ENCODE results near the gene ZNF892. TPM values are rescaled to one million over a fixed set of nuclear protein-coding genes. Genes with fewer than 3 reads are reported as not detected.

The ZNF892 gene
- total and polyA plus RNA-seq, 2 of the 13 experiments (the other 11 are each of a cell fraction or from before 2014, with no cell fraction given) = not detected

DNA sequence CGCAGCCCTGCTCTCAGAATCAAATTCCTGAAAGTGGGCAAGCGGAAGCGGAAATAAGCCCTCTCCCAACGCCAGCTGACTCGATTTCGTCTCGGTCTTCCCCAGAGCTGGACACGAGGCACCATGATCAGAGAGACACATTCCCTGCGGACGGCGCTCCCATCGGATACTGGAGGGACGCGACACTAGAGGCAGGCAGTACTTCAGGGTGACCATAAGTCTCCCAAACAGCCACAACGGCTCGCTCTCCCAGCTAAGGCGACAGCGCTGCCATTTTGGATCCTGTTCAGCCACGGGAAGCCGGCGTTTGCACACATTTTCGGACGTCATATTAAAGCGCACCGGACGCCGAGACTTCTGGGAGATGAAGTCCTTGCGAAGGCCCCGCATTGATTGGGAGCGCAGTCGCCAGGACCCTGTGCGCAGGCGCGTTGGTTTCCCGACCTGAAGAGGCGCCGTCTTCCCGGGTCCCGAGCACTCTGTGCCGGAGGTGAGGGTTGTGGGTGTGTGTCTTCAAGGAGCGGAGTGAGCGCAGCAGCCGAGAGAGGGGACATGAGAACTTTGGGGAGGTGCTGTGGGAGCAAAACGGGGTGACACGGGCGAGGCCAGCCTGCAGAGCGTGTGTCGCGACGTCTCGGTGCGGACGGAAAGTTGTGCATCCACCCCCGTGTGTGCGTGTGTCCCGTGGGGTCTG is 41.8 kb upstream of the ZNF892 start, which contains the start of gene ZNF2 (continued):
- TF ChIP-seq, protein P1, sequence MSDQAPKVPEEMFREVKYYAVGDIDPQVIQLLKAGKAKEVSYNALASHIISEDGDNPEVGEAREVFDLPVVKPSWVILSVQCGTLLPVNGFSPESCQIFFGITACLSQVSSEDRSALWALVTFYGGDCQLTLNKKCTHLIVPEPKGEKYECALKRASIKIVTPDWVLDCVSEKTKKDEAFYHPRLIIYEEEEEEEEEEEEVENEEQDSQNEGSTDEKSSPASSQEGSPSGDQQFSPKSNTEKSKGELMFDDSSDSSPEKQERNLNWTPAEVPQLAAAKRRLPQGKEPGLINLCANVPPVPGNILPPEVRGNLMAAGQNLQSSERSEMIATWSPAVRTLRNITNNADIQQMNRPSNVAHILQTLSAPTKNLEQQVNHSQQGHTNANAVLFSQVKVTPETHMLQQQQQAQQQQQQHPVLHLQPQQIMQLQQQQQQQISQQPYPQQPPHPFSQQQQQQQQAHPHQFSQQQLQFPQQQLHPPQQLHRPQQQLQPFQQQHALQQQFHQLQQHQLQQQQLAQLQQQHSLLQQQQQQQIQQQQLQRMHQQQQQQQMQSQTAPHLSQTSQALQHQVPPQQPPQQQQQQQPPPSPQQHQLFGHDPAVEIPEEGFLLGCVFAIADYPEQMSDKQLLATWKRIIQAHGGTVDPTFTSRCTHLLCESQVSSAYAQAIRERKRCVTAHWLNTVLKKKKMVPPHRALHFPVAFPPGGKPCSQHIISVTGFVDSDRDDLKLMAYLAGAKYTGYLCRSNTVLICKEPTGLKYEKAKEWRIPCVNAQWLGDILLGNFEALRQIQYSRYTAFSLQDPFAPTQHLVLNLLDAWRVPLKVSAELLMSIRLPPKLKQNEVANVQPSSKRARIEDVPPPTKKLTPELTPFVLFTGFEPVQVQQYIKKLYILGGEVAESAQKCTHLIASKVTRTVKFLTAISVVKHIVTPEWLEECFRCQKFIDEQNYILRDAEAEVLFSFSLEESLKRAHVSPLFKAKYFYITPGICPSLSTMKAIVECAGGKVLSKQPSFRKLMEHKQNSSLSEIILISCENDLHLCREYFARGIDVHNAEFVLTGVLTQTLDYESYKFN (CRISPR knock-in tag; conservative IDR thresholded peaks at IDR 0.05) = peak; percentile 47
- TF ChIP-seq KDM5A (IDR thresholded peaks at IDR 0.05; ENCODE audit: borderline replicate concordance, low read length) = peak; percentile 98
- peak; percentile 47; the same call in 1 of the 2 replicates for TF ChIP-seq ZNF761 (CRISPR knock-in tag; conservative IDR thresholded peaks at IDR 0.05)
- TF ChIP-seq ZNF777 (CRISPR knock-in tag; IDR thresholded peaks at IDR 0.05) = peak; percentile 62
- TF ChIP-seq, protein P2, sequence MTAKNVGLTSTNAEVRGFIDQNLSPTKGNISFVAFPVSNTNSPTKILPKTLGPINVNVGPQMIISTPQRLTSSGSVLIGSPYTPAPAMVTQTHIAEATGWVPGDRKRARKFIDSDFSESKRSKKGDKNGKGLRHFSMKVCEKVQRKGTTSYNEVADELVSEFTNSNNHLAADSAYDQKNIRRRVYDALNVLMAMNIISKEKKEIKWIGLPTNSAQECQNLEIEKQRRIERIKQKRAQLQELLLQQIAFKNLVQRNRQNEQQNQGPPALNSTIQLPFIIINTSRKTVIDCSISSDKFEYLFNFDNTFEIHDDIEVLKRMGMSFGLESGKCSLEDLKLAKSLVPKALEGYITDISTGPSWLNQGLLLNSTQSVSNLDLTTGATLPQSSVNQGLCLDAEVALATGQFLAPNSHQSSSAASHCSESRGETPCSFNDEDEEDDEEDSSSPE (CRISPR knock-in tag; IDR thresholded peaks at IDR 0.05) = peak; percentile 66; the same call in 1 of the 2 replicates
- peak; percentile 95 to 98 for TF ChIP-seq POLR2A (IDR thresholded peaks at IDR 0.05; ENCODE audit: insufficient read depth in 1 of 2, low read depth in 2 of 2, low read length in 2 of 2)
- peak; percentile 96 for TF ChIP-seq WIZ (CRISPR knock-in tag; IDR thresholded peaks at IDR 0.05)
- TF ChIP-seq PRPF4 (IDR thresholded peaks at IDR 0.05; ENCODE audit: low read depth, low read length, poor library complexity, severe bottlenecking) = no peak
- TF ChIP-seq, protein P3, sequence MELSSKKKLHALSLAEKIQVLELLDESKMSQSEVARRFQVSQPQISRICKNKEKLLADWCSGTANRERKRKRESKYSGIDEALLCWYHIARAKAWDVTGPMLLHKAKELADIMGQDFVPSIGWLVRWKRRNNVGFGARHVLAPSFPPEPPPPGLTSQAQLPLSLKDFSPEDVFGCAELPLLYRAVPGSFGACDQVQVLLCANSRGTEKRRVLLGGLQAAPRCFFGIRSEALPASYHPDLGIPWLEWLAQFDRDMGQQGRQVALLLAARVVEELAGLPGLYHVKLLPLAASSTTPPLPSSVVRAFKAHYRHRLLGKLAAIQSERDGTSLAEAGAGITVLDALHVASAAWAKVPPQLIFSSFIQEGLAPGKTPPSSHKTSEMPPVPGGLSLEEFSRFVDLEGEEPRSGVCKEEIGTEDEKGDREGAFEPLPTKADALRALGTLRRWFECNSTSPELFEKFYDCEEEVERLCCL (CRISPR knock-in tag; IDR thresholded peaks at IDR 0.05; ENCODE audit: borderline replicate concordance) = peak; percentile 95; the same call in 1 of the 2 replicates
- peak; percentile 73; the same call in 1 of the 2 replicates for TF ChIP-seq ZNF616 (CRISPR knock-in tag; IDR thresholded peaks at IDR 0.05; ENCODE audit: low read depth)
- TF ChIP-seq MEIS2 (CRISPR knock-in tag; IDR thresholded peaks at IDR 0.05) = no peak; the same call in 1 of the 2 replicates
- TF ChIP-seq SNAPC2 (CRISPR knock-in tag; IDR thresholded peaks at IDR 0.05) = peak; percentile 51; the same call in 1 of the 2 replicates
- TF ChIP-seq, protein P4, sequence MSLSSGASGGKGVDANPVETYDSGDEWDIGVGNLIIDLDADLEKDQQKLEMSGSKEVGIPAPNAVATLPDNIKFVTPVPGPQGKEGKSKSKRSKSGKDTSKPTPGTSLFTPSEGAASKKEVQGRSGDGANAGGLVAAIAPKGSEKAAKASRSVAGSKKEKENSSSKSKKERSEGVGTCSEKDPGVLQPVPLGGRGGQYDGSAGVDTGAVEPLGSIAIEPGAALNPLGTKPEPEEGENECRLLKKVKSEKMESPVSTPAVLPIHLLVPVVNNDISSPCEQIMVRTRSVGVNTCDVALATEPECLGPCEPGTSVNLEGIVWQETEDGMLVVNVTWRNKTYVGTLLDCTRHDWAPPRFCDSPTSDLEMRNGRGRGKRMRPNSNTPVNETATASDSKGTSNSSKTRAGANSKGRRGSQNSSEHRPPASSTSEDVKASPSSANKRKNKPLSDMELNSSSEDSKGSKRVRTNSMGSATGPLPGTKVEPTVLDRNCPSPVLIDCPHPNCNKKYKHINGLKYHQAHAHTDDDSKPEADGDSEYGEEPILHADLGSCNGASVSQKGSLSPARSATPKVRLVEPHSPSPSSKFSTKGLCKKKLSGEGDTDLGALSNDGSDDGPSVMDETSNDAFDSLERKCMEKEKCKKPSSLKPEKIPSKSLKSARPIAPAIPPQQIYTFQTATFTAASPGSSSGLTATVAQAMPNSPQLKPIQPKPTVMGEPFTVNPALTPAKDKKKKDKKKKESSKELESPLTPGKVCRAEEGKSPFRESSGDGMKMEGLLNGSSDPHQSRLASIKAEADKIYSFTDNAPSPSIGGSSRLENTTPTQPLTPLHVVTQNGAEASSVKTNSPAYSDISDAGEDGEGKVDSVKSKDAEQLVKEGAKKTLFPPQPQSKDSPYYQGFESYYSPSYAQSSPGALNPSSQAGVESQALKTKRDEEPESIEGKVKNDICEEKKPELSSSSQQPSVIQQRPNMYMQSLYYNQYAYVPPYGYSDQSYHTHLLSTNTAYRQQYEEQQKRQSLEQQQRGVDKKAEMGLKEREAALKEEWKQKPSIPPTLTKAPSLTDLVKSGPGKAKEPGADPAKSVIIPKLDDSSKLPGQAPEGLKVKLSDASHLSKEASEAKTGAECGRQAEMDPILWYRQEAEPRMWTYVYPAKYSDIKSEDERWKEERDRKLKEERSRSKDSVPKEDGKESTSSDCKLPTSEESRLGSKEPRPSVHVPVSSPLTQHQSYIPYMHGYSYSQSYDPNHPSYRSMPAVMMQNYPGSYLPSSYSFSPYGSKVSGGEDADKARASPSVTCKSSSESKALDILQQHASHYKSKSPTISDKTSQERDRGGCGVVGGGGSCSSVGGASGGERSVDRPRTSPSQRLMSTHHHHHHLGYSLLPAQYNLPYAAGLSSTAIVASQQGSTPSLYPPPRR (CRISPR knock-in tag; IDR thresholded peaks at IDR 0.05; ENCODE audit: borderline replicate concordance) = peak; percentile 37; the same call in 1 of the 2 replicates
- no peak for TF ChIP-seq CHD4 (IDR thresholded peaks at IDR 0.05; ENCODE audit: borderline replicate concordance, low read length)
- no peak for TF ChIP-seq MBD4 (IDR thresholded peaks at IDR 0.05; ENCODE audit: borderline replicate concordance, low read length)
